ENCODE results near the gene CREB3L2.

GRCh38 chr7:138001529-138002095, at the start of gene CREB3L2:
- TF ChIP-seq CTCF (IDR thresholded peaks at IDR 0.05 in 2 of 3, conservative IDR thresholded peaks at IDR 0.05 in 1 of 3; ENCODE audit: control insufficient read depth in 2 of 3, extremely low read depth in 1 of 3, insufficient read depth in 1 of 3, low read depth in 3 of 3, low read length in 3 of 3) (no peak), SMAD1 (IDR thresholded peaks at IDR 0.05; ENCODE audit: low read depth, partially characterized antibody) (no peak), ZNF622 (IDR thresholded peaks at IDR 0.05) (no peak), CHD2 (IDR thresholded peaks at IDR 0.05; ENCODE audit: borderline replicate concordance, low read depth, low read length) (no peak), PRDM15 (CRISPR knock-in tag; IDR thresholded peaks at IDR 0.05) (no peak), POLR2A (IDR thresholded peaks at IDR 0.05; ENCODE audit: low read depth, low read length) (peak; percentile 91), CHD4 (IDR thresholded peaks at IDR 0.05) (no peak), REST (IDR thresholded peaks at IDR 0.05; ENCODE audit: low read depth, low read length) (no peak), JUND (IDR thresholded peaks at IDR 0.05; ENCODE audit: low read depth, low read length) (no peak)

Data from GM12878 (cell line).